ENCODE measurements around the gene CACNA1D.
A peak's percentile ranks its signal among the peaks of the same experiment; 100 is the strongest.

Gene CACNA1D

DNA sequence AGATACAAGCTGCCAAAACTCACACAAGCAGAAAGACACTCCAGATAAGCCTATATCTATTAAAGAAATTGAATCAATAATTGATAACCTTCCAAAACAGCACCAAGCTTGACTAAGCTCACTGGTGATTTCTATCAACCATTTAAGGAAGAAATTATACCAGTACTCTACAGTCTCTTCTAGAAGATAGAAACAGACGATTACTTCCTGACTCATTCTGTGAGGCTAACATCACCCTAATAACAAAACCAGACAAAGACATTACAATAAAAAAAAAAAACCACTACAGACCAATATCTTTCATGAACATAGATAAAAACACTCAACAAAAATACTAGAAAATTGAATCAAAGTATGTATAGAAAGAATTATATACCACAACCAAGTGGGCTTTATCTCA lies 331.6 kb downstream of the CACNA1D start:
- no peak for DNase-seq
- ATAC-seq, result no peak

DNA sequence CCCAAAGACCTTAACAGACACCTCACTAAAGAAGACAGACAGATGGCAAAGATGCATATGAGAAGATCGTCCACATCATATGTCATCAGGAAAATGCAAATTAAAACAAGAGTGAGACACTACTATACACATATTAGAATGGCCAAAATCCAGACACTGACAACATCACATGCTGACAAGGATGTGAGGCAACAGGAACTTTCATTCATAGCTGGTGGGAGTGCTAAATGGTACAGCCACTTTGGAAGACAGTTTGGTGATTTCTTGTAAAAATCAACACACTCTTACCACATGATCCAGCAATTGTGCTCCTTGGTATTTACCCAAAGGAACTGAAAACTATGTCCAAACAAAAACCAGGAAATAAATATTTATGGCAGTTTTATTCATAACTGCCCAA lies 334.2 kb downstream of the CACNA1D start:
- DNase-seq (no peak), ATAC-seq (no peak)

- DNase-seq (no peak), ATAC-seq (no peak)
Observed at GRCh38 chr3:53829605-53830004, 335.2 kb downstream of the CACNA1D start.

DNA sequence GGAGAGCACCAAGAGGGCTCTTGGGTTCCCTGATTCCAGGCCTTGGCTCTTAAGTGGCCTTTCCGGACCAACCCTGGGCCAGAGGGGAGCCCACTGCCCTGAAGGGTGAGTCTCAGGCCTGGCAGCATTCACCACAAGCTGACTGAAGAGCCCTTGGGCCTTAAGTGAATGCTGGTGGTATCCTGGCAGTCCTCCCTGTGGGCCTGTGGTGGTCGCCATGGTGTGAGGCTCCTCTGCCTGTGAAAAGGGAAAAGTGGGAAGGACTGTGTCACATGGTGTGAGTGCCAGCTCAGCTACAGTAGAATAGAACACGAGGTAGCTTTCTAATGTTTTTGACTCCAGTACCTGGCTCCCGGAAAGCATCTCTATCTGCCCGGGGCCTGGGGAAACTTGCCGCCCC lies 336.5 kb downstream of the CACNA1D start:
- ATAC-seq (no peak), DNase-seq (no peak)

DNA sequence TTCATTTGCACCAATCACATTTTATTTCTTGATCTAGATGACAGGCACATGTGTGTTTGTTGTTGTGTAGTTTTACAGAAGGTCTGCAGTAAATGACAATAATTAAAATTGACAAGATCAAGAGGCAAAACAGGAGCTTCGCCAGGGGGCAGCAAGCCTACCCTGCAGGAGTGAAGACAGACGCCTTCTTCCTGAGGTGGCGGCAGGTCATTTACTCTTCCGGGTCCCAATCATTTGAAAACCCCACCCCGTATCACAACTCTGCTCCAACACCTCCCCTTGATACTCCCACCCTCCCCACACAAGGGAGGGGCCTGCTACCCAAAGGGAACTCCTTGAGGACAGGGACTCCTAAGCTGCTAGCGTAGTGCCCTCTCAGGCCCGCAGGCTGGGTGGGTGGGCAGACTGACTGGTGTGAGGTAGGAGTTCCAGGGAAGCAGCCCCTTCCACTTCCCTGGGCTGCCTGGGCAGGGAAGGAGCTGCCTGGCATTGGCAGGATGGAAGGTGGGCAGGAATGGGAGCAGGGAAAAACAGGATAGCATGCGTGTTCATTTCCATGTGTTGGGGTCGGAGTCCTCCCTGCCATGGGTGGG lies 338.7 kb downstream of the CACNA1D start:
- ATAC-seq, result no peak

DNA sequence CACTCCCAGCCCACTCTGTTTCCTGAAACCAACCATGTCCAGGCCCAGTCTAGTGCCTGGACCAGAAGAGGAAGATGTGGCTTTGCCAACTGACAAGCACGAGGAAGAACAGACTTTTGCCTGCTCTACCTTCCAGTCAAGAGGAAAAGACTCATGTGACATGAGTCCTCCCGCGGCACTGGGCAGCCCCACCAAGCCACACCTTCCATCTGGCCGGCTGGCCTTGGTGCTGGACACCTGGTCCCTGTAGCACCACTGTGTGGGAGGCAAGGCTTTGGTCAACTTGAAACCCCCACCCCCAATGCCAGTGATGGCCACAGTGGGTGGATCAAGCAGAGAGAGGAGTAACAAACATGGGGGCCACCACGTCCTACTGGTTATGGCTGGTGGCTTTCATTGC lies 339.3 kb downstream of the CACNA1D start:
- no peak for ATAC-seq
- no peak for DNase-seq

More for the DNA sequence above, 338.7 kb downstream of the CACNA1D start:
- DNase-seq, result no peak

DNA sequence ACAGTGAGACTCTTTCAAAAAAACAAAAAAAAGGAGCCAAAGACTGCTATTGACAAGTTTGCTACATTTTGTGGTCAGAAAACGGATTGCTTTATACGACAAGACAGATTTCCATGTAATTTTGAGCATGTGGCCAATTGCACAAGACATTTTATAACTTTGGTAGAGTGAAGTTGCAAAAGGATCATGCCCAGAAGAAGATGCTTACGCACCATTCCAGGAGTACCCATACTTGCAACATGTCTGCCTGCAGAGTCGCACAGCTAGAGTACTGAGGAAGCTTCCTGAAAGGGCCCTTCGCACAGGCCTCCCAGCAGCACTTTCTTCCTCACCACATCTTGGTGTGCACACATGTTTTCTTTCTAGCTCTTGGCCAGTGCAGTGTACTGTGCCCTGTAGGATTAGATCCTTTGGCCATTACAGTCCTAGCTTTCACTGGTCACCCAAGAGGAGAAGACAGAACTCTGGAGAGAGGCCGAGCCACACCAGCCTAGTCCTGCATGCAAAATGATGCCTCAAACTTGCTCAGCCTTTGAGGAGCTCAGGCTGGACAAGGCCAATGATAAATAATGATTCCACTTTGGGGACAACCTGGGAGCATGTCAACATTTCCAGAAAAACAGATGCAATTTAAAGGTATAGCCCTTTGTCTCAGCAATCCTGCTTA lies 340.2 kb downstream of the CACNA1D start:
- DNase-seq, result no peak
- ATAC-seq, result no peak

DNA sequence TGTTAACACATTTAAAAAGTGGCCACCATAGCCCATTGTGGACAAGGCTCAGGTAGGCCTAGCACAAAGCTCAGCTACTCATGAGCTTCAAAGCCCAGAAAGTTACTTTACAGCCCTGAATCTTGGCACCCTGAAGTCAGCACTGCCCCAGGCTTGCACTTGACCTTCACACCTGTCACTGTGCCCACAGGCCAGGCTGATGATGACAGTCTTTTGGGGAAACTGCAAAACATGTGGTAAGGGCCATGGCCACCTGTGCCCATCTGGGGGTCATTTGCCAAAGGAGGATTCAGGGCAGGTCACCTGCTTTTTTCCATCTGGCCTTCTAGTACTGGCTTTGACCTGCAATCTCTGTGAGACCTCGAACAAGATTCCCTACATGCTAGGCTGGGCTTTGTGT lies 340.8 kb downstream of the CACNA1D start:
- ATAC-seq (no peak), DNase-seq (no peak)

- DNase-seq (no peak), ATAC-seq (no peak)
Observed at GRCh38 chr3:53836084-53836872, 341.9 kb downstream of the CACNA1D start.

DNA sequence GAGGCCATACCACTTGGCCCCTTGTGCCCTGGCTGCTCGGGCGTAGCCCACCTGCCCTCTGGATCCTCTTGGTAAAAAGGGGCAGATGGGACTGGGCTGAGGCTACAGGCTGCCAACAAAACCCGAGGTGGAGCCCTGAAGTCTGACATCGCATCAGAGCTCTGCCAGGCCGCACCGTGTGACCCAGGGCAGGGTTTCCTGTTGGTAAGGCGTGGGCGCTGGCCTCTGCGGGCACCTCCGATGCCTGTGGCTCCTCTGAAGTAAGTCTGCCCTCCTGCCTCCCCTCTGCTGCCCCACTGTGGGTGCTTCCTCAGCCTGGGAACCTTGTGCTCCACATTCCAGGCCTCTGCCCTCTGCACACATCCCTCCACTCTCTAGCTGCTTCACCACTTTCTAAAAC lies 342.9 kb downstream of the CACNA1D start:
- DNase-seq (peak; percentile 10), ATAC-seq (no peak)

- ATAC-seq, result no peak
- DNase-seq, result no peak
Observed at GRCh38 chr3:53841296-53841695, 346.9 kb downstream of the CACNA1D start.

DNA sequence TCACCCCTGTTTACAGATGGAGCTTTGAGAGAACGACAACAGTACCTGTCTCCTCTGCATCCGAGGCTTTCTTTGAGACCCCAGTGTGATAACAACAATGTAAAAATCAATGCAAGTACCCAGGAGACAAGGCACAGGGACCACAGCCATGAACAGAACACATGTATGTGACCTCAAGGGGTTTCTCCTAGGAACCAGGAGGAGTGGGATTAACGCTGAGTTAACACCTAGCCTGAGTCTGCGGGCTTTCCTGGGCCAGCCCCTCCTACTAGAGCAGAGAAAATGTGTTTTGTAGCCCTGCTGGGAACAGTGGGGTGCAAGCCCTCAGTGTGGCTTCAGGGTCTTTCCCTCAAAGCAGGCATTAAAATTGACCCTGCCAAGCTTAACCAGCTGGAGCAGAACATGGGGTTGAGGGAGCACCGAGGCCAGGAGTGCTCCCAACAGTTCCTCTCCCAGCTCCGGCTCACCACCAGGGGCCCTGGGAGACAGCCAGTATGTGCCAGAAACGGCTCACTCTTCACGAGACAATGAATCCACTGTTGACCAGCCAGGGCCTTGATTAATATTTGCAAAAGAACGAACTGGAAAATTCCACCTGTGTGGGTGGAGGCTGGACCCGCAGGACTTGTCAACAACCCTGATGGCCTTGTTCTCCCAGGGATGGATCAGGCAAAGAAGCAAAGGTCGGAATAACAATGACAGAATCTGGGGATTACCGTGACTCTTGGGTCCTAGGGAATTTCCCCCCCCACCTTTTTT lies 348.2 kb downstream of the CACNA1D start:
- ATAC-seq, result no peak
- no peak for DNase-seq

DNA sequence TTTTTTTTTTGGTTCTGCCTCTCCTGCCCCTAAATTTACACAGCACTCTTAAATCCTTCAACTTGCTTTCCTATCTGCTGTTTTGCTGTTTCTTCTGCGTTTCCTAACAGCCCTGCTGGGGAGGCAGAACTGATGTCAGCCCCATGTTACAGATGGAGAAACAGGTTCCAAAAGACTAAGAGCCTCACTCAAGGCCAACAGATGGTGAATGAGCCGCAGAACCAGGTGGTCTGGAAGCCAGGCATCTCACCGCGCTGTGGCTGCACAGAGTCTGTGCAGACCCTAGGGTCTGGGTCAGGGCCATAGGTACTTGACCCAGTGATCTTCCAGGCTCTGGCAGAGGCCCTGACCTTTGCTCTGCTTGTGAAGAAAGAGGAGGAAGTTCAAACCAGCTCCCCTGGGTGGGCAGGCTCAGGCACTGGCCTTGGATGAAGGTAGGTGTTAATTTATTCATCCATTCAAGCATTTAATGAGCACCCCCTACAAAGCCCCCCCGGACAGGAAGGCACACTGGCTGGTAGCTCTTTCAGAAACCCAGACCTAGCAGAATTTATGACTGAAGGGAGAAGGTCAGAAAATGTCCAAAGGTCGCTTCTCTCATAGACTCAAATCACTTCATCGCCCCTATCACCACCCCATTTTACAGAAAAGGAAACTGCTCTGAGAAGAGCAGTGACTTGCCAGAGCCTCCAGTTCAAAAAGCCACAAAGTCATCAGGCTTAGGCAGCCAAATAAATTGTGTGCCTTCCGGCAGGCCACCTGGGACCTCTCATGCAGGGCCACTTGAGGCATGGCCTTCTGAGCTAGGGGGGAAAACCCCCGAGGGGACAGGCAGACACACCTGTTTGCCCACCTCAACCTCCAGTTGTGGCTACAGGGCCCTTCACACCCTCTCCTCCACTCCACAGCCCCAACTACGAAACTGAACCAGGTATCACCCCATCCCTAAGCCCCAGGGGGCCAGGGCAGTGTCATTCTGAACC lies 349.1 kb downstream of the CACNA1D start:
- DNase-seq (no peak), ATAC-seq (no peak)

DNA sequence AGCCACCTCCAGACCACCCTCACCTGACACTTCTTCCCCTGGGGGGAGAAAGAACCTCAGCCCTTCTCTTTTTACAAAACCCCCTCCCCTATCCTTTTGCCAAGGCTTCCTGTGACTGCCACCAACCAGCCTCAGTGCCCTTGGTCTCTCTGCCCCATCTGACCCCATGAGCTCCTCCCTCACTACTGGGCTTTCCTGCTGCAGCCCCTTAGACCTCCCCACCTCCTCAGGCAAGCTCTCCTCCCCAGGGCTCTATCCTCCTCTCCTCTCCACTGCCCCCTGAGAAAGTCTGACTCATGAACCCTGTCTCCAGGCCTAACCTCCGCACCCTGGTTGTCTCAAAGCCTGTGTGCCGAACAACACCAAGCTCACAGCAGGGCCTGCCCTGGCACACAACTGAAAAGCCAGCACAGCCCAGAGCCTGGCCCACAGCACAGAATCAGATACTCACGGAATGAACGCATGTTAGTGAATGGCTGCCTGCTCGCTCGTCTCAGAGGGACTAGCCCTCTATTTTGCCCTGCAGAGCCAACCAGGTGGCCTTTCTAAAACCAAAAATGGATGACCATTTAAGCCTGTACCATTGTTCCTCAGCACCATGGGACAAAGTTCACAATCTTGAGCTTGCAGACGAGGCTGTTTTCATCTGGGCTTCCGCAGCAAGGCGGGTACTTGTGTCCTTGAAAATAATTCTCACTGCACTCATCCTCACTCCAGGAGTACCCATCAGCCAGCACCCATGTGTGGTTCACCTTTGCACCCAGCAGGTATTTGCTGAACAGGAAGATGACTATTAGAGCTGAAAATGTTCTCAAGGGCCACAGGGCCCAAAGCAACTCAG lies 350.1 kb downstream of the CACNA1D start:
- DNase-seq (no peak), ATAC-seq (no peak)

DNA sequence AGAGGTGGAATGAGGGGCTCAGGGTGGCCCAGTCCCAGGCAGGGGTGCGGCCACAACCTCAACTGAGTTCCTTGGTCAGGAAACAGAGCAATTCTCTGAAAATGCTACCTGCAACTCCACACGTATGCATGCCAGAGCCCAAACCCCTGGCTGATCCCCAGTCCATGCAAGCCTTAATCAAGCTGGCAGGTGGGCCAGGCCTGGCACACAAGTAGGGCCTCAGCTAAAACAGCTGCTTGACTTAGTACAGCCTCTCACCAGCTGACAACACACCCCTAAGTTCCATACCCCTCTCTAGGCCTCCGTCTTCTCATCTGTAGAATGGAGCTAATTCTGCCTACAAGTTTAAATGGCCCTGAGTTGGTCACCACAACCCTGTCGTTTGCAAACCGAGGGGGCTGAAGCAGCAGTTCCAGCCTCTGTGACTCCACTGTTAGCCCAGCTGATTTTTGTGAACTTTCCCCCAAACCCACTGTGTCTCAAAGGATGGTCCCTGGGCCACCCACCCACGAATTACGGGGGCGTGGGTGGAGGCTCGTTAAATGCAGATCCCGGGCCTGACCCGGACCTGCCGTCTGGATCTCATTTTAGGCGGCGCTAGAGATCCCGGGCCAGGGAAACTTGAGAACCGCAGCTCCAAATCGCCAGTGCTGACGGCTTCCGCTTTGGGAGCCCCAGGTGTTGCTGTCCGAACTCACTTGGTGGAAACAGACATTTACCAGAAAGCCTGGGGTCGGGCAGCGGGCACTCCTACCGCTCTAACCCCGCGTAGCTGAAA lies 350.9 kb downstream of the CACNA1D start:
- ATAC-seq, result no peak
- peak; percentile 16 for DNase-seq

GRCh38 chr3:53845881-53846133 lies 351.4 kb downstream of the CACNA1D start:
- ATAC-seq (no peak), DNase-seq (no peak)

- DNase-seq (peak; percentile 22), ATAC-seq (peak; percentile 55)
Observed at GRCh38 chr3:53846134-53846850, 351.9 kb downstream of the CACNA1D start, which contains the start of the genes CHDH and IL17RB. TSS of gene CHDH (minus strand) at chr3:53846419. CDS start at chr3:53824008, 22,411 bp downstream. TSS of gene IL17RB (plus strand) at chr3:53846568. CDS start at chr3:53846589, 21 bp downstream.

GRCh38 chr3:53846851-53847155 lies 352.4 kb downstream of the CACNA1D start:
- no peak for ATAC-seq

DNA sequence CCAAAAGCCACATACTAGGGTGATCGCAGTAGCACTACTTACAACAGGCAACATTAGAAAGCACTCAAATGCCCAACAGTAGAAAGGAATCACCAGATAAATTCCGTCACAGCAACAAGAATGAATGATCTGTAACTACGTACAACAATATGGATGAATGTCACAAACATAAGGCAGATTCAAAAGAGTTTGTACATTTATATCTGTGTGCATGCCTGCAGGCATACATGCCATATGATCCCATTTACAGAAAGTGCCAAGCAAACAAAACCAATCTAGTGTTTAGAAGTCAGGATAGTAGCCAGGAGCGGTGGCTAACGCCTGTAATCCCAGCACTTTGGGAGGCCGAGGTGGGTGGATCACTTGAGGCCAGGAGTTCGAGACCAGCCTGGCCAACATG lies 355.5 kb downstream of the CACNA1D start:
- DNase-seq, result no peak
- no peak for ATAC-seq

More at GRCh38 chr3:53846851-53847155, 352.4 kb downstream of the CACNA1D start:
- no peak for DNase-seq
